Measurements from ENCODE around the gene DEFB132. TPM values are rescaled to one million over a fixed set of nuclear protein-coding genes. Genes with fewer than 3 reads are reported as not detected.
"Not testable (repeated sequence)": the region's sequence is repeated elsewhere in the genome, so short reads cannot be mapped to it uniquely, and the experiment has no call there.

DEFB132 gene
- total and polyA plus RNA-seq, 2 donors (not counting 3 experiments of a cell fraction or from before 2014, with no cell fraction given), result not detected

- intact Hi-C loops (cut with micrococcal nuclease) (no loop called here), dilution Hi-C loops (cut with MboI; ENCODE audit: extremely low pct_ligation_motif_present, low sequenced_read_pairs) (no loop called here)
- no peaks in the 10 kb centered on the region for H3K79me2 ChIP-seq (ENCODE audit: control insufficient read depth, insufficient read depth, low read length)
- no peak for DNase-seq (ENCODE audit: low read depth, low spot score)
- H2AFZ ChIP-seq (ENCODE audit: low read depth, low read length), result no peak overlapping the region
- H3K27ac ChIP-seq (ENCODE audit: insufficient read depth, low read depth, low read length), result no peak overlapping the region
- TF ChIP-seq FOS (IDR thresholded peaks at IDR 0.05; ENCODE audit: borderline replicate concordance, insufficient read depth, low read length), result no peak
- ChIA-PET CTCF (no interaction called here), POLR2A (no interaction called here)
- H3K9me3 ChIP-seq (replicated peaks; ENCODE audit: control insufficient read depth, insufficient read depth, low read length), result no peaks in the 10 kb centered on the region
- no peak for FAIRE-seq
- H3K27me3 ChIP-seq (ENCODE audit: control insufficient read depth in 2 of 2, insufficient read depth in 2 of 2, low read length in 2 of 2), result peaks cover 5 to 18% of the 10 kb centered on the region in 2 experiments
- H3K9me1 ChIP-seq (replicated peaks; ENCODE audit: control insufficient read depth, extremely low read depth, insufficient read depth, low read length), result no peaks in the 10 kb centered on the region
- H4K20me1 ChIP-seq (replicated peaks; ENCODE audit: control insufficient read depth, extremely low read depth, insufficient read depth, low read length), result no peaks in the 10 kb centered on the region
- no peak overlapping the region for H3K4me2 ChIP-seq (ENCODE audit: insufficient read depth, low read length)
- H3K36me3 ChIP-seq (ENCODE audit: control insufficient read depth in 2 of 2, extremely low read depth in 1 of 2, insufficient read depth in 2 of 2, low read length in 2 of 2), result no peaks in the 10 kb centered on the region
- no peak overlapping the region for H3K9ac ChIP-seq (replicated peaks; ENCODE audit: extremely low read depth, insufficient read depth, low read length)
- no peak overlapping the region for H3K4me3 ChIP-seq (replicated peaks in 1 of 3; ENCODE audit: insufficient read depth in 1 of 3, low read depth in 1 of 3, low read length in 3 of 3)
- no peaks in the 10 kb centered on the region for H3K4me1 ChIP-seq (ENCODE audit: control insufficient read depth, extremely low read depth, insufficient read depth, low read length)
- no TSS peak for BruUV-seq (replicated peaks)
Measured at GRCh38 chr20:252801-253200, 4.7 kb upstream of the DEFB132 start.

- H3K4me3 ChIP-seq (replicated peaks in 1 of 3; ENCODE audit: insufficient read depth in 1 of 3, low read depth in 1 of 3, low read length in 3 of 3); H3K9me1 ChIP-seq (replicated peaks; ENCODE audit: control insufficient read depth, extremely low read depth, insufficient read depth, low read length); H3K9ac ChIP-seq (replicated peaks; ENCODE audit: extremely low read depth, insufficient read depth, low read length); dilution Hi-C loops (cut with MboI; ENCODE audit: extremely low pct_ligation_motif_present, low sequenced_read_pairs); H3K4me1 ChIP-seq (ENCODE audit: control insufficient read depth, extremely low read depth, insufficient read depth, low read length); H3K4me2 ChIP-seq (ENCODE audit: insufficient read depth, low read length); H4K20me1 ChIP-seq (replicated peaks; ENCODE audit: control insufficient read depth, extremely low read depth, insufficient read depth, low read length); H3K79me2 ChIP-seq (ENCODE audit: control insufficient read depth, insufficient read depth, low read length); H3K36me3 ChIP-seq (ENCODE audit: control insufficient read depth in 2 of 2, extremely low read depth in 1 of 2, insufficient read depth in 2 of 2, low read length in 2 of 2); FAIRE-seq; H3K9me3 ChIP-seq (replicated peaks; ENCODE audit: control insufficient read depth, insufficient read depth, low read length); BruUV-seq (replicated peaks); H2AFZ ChIP-seq (ENCODE audit: low read depth, low read length); H3K27ac ChIP-seq (ENCODE audit: insufficient read depth, low read depth, low read length); DNase-seq (ENCODE audit: low read depth, low spot score); CTCF ChIA-PET; intact Hi-C loops (cut with micrococcal nuclease); POLR2A ChIA-PET: not testable (repeated sequence)
- peaks cover 10 to 24% of the 10 kb centered on the region in 2 experiments for H3K27me3 ChIP-seq (ENCODE audit: control insufficient read depth in 2 of 2, insufficient read depth in 2 of 2, low read length in 2 of 2)
Measured at GRCh38 chr20:253447-253846, 4.1 kb upstream of the DEFB132 start.

All from endothelial cell of umbilical vein (primary cell).